Subcutaneous abdominal adipose tissue (tissue), 5 donors: Measurements from ENCODE around the gene SIPA1L3.
A peak's percentile ranks its signal among the peaks of the same experiment; 100 is the strongest.

Experiments
- H3K27ac ChIP-seq: one replicate; pipeline ENCODE4 v1.7.0; 2013; ENCODE audit warnings: low read depth, mild to moderate bottlenecking, inconsistent platforms, low read length, moderate library complexity
- H3K27me3 ChIP-seq, 5 donors: one replicate each; pipeline ENCODE4 v1.7.0; 2013; ENCODE audit warnings: low read length in 5 of 5, inconsistent platforms in 1 of 5; ENCODE audit not compliant: control insufficient read depth in 5 of 5, insufficient read depth in 4 of 5
- H3K36me3 ChIP-seq, 5 donors: one replicate each; pipeline ENCODE4 v1.7.0; 2013; ENCODE audit warnings: low read length in 5 of 5; ENCODE audit not compliant: control insufficient read depth in 5 of 5, insufficient read depth in 5 of 5
- H3K4me1 ChIP-seq, 5 donors: one replicate each; pipeline ENCODE4 v1.7.0; 2013; ENCODE audit warnings: low read length in 5 of 5, mild to moderate bottlenecking in 3 of 5, moderate library complexity in 1 of 5; ENCODE audit not compliant: control insufficient read depth in 5 of 5, insufficient read depth in 5 of 5
- H3K4me3 ChIP-seq, 5 donors: one replicate each; pipeline ENCODE4 v1.7.0; 2013; ENCODE audit warnings: low read length in 5 of 5, low read depth in 1 of 5
- H3K9ac ChIP-seq, 5 donors: one replicate each; pipeline ENCODE4 v1.7.0; 2013; ENCODE audit warnings: low read length in 5 of 5, mild to moderate bottlenecking in 4 of 5, moderate library complexity in 3 of 5
- H3K9me3 ChIP-seq, 5 donors: one replicate each; pipeline ENCODE4 v1.7.0; 2013; ENCODE audit warnings: low read length in 5 of 5; ENCODE audit not compliant: control insufficient read depth in 5 of 5
- donor health status: healthy.
- donor health status: healthy.
- donor health status: healthy.
- donor health status: healthy.
- donor health status: healthy.

The SIPA1L3 gene

DNA sequence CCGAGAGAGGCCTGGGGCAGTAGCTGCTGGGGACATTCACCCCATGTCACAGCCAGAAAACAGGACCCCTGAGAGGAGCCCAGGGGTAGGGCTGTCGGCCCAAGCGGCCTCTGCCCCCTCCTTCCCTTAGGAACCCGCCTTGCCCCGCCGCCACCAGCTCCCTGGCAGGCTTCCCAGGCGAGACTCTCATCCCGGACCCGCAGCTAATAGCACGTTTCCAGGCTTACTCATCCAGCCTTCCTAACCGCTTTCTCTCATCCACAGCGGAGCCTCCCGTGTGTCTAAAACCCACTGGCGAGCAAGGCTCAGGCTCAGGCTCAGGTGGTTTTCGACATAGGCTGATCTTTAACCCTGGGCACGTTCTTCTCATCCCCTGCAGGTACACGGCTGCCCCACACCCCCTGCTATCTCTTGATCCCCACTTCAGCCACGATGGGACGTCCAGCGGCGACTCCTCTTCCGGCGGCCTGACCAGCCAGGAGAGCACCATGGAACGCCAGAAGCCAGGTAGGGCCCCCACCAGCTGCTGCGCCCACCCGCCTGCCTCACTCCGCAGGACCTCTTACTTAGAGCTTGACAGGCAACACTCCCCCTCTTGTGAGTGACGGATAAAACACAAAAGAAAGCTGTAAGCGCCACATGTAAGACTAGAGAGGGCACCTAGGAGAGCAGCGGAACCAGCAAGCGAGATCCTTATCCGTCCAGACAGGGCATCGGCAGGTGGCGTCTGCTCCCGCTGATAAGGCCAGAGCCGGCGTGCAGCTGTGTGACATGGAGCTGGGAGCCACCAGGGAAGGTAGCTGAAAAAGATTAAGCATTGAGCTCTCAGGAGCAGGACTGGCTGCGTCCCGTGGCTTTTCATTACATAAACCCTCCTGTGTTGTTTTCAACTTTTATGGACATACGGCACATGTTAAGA lies 245.7 kb downstream of the SIPA1L3 start:
- no peaks in the 10 kb centered on the region for H3K4me1 ChIP-seq
- H3K27me3 ChIP-seq = no peaks in the 10 kb centered on the region
- no peak overlapping the region for H3K9ac ChIP-seq
- H3K36me3 ChIP-seq = peaks cover 0 to 41% (median 21%) of the 10 kb centered on the region in 5 donors
- H3K4me3 ChIP-seq = no peak overlapping the region
- H3K27ac ChIP-seq = no peak overlapping the region
- no peaks in the 10 kb centered on the region for H3K9me3 ChIP-seq

GRCh38 chr19:38155453-38155852 lies 248.4 kb downstream of the SIPA1L3 start:
- no peaks in the 10 kb centered on the region for H3K27me3 ChIP-seq
- peaks cover 0 to 53% (median 31%) of the 10 kb centered on the region in 5 donors for H3K36me3 ChIP-seq
- H3K4me1 ChIP-seq = no peaks in the 10 kb centered on the region
- H3K9ac ChIP-seq = no peak overlapping the region
- H3K4me3 ChIP-seq = no peak overlapping the region
- no peak overlapping the region for H3K27ac ChIP-seq
- H3K9me3 ChIP-seq = no peaks in the 10 kb centered on the region

- no peak overlapping the region for H3K9ac ChIP-seq
- H3K4me3 ChIP-seq = no peak overlapping the region
- H3K27me3 ChIP-seq = no peaks in the 10 kb centered on the region
- no peak overlapping the region for H3K27ac ChIP-seq
- H3K4me1 ChIP-seq = no peaks in the 10 kb centered on the region
- H3K36me3 ChIP-seq = peaks cover 0 to 46% (median 31%) of the 10 kb centered on the region in 5 donors
- peaks cover 3 to 12% (median 10%) of the 10 kb centered on the region in 5 donors for H3K9me3 ChIP-seq
Observed at GRCh38 chr19:38158730-38159129, 251.7 kb downstream of the SIPA1L3 start.

DNA sequence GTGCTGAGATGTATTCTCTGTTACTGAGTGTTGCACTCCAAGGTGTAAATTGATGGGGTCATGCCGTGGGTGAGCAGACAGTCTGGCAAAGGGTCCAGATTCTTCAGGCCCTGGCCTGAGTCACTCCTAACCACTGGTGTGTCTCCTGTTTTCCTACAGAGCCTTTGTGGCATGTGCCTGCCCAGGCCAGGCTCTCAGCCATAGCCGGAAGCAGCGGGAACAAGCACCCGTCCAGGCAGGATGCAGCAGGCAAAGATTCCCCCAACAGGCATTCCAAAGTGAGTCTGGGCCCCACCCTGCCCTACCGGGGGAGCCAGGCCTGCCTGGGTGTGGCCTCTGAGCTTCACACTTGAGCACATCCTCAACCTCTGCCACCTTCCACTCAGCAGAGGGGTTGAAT lies 255.1 kb downstream of the SIPA1L3 start:
- H3K27me3 ChIP-seq = no peaks in the 10 kb centered on the region
- H3K27ac ChIP-seq = no peak overlapping the region
- H3K9me3 ChIP-seq = peaks cover 3 to 12% (median 10%) of the 10 kb centered on the region in 5 donors
- H3K4me3 ChIP-seq = peak overlapping the region in 1 of 5 donors; percentile 11
- peaks cover 0 to 65% (median 49%) of the 10 kb centered on the region in 5 donors for H3K36me3 ChIP-seq
- no peaks in the 10 kb centered on the region for H3K4me1 ChIP-seq
- H3K9ac ChIP-seq = no peak overlapping the region

- no peaks in the 10 kb centered on the region for H3K27me3 ChIP-seq
- no peak overlapping the region for H3K9ac ChIP-seq
- H3K4me3 ChIP-seq = peak overlapping the region in 1 of 5 donors; percentile 11
- peaks cover 0 to 65% (median 47%) of the 10 kb centered on the region in 5 donors for H3K36me3 ChIP-seq
- H3K27ac ChIP-seq = no peak overlapping the region
- peaks cover 3 to 12% (median 10%) of the 10 kb centered on the region in 5 donors for H3K9me3 ChIP-seq
- H3K4me1 ChIP-seq = no peaks in the 10 kb centered on the region
Observed at GRCh38 chr19:38162632-38163031, 255.6 kb downstream of the SIPA1L3 start.

- H3K9ac ChIP-seq = no peak overlapping the region
- peaks cover 0 to 72% (median 47%) of the 10 kb centered on the region in 5 donors for H3K36me3 ChIP-seq
Observed at GRCh38 chr19:38163419-38164290, 256.6 kb downstream of the SIPA1L3 start.

GRCh38 chr19:38164526-38164925 lies 257.5 kb downstream of the SIPA1L3 start:
- no peaks in the 10 kb centered on the region for H3K4me1 ChIP-seq
- no peaks in the 10 kb centered on the region for H3K27me3 ChIP-seq
- peaks cover 3 to 12% (median 10%) of the 10 kb centered on the region in 5 donors for H3K9me3 ChIP-seq
- no peak overlapping the region for H3K27ac ChIP-seq
- H3K36me3 ChIP-seq = peaks cover 0 to 72% (median 45%) of the 10 kb centered on the region in 5 donors
- no peak overlapping the region for H3K4me3 ChIP-seq
- no peak overlapping the region for H3K9ac ChIP-seq

More at GRCh38 chr19:38163419-38164290, 256.6 kb downstream of the SIPA1L3 start:
- no peaks in the 10 kb centered on the region for H3K4me1 ChIP-seq
- peaks cover 3 to 12% (median 10%) of the 10 kb centered on the region in 5 donors for H3K9me3 ChIP-seq
- H3K27me3 ChIP-seq = no peaks in the 10 kb centered on the region
- H3K4me3 ChIP-seq = no peak overlapping the region
- no peak overlapping the region for H3K27ac ChIP-seq

- H3K27me3 ChIP-seq = no peaks in the 10 kb centered on the region
- no peaks in the 10 kb centered on the region for H3K4me1 ChIP-seq
- H3K4me3 ChIP-seq = no peak overlapping the region
- no peak overlapping the region for H3K27ac ChIP-seq
- no peak overlapping the region for H3K9ac ChIP-seq
- H3K36me3 ChIP-seq = peaks cover 0 to 71% (median 45%) of the 10 kb centered on the region in 5 donors
- peaks cover 3 to 12% (median 10%) of the 10 kb centered on the region in 5 donors for H3K9me3 ChIP-seq
Observed at GRCh38 chr19:38165335-38165734, 258.3 kb downstream of the SIPA1L3 start.

DNA sequence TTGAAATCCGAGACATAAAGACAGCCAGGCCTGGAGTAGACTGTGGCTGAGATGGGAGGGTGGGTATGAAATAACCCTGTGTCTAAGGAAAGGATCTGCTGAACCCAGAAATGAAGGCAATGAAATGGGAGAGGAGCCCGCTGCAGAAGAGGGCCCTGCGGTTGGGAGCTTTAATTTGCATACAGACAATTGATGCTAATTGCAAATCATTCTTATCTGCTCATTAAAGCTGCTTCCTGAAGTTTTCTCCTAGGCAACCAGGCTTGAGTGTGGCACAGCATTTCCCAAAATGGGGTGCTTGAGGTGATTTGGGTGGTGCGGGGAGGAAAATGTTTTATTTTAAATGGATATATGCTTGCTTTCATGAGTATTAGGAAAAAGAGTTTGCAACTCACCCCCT lies 261.6 kb downstream of the SIPA1L3 start:
- no peak overlapping the region for H3K4me3 ChIP-seq
- no peaks in the 10 kb centered on the region for H3K27me3 ChIP-seq
- peaks cover 0 to 60% (median 33%) of the 10 kb centered on the region in 5 donors for H3K36me3 ChIP-seq
- H3K27ac ChIP-seq = no peak overlapping the region
- H3K4me1 ChIP-seq = peaks cover 0 to 8% (median 3%) of the 10 kb centered on the region in 5 donors
- H3K9me3 ChIP-seq = no peaks in the 10 kb centered on the region
- no peak overlapping the region for H3K9ac ChIP-seq
